SH-SY5Y (cell line): Measurements from ENCODE around the gene DNAJC1.

ENCODE experiments used
- GATA2 ChIP-seq: IDR thresholded peaks from 2 replicates; pipeline ENCODE4 v1.6.1; 2011; ENCODE audit warnings: mild to moderate bottlenecking, low read depth, low read length
- GATA3 ChIP-seq: IDR thresholded peaks from 2 replicates; pipeline ENCODE4 v1.6.1; 2011; ENCODE audit warnings: low read depth, mild to moderate bottlenecking, low read length, moderate library complexity

- TF ChIP-seq GATA2 = no peak
- TF ChIP-seq GATA3 = no peak
Observed at GRCh38 chr10:21826725-21827124, 176.8 kb downstream of the DNAJC1 start.
